ENCODE measurements around the gene DLG4. TPM values are rescaled to one million over a fixed set of nuclear protein-coding genes. Genes with fewer than 3 reads are reported as not detected.
"Not testable (repeated sequence)": the region's sequence is repeated elsewhere in the genome, so short reads cannot be mapped to it uniquely, and the experiment has no call there.

Gene DLG4
- total RNA-seq, 1 donor from 2014 or later = 11.3 TPM

GRCh38 chr17:7249830-7250229, 30.2 kb upstream of the DLG4 start:
- no peak for DNase-seq (ENCODE audit: low read depth, low spot score)

- DNase-seq (ENCODE audit: low read depth, low spot score) = no peak
These were observed 29.6 kb upstream of the DLG4 start for GRCh38 chr17:7249214-7249613.

GRCh38 chr17:7248796-7249195, 29.2 kb upstream of the DLG4 start:
- no peak for DNase-seq (ENCODE audit: low read depth, low spot score)

- DNase-seq (ENCODE audit: low read depth, low spot score) = no peak
These were observed 27.1 kb upstream of the DLG4 start for GRCh38 chr17:7246779-7247178.

- DNase-seq (ENCODE audit: low read depth, low spot score) = not testable (repeated sequence)
These were observed 24.2 kb upstream of the DLG4 start for GRCh38 chr17:7243838-7244237.

- no peak for DNase-seq (ENCODE audit: low read depth, low spot score)
These were observed 23.8 kb upstream of the DLG4 start for GRCh38 chr17:7243453-7243729.

- peak; percentile 85 for DNase-seq (ENCODE audit: low read depth, low spot score)
These were observed 23.2 kb upstream of the DLG4 start for GRCh38 chr17:7242717-7243452.

- peak; percentile 69 for DNase-seq (ENCODE audit: low read depth, low spot score)
These were observed 22.4 kb upstream of the DLG4 start, which contains the start of gene GABARAP for GRCh38 chr17:7241783-7242716. TSS of gene GABARAP (minus strand) at chr17:7242449. CDS start at chr17:7242330, 119 bp downstream.

GRCh38 chr17:7241090-7241733, 21.6 kb upstream of the DLG4 start:
- no peak for DNase-seq (ENCODE audit: low read depth, low spot score)

- DNase-seq (ENCODE audit: low read depth, low spot score) = no peak
These were observed 20.7 kb upstream of the DLG4 start for GRCh38 chr17:7240375-7240774.

- DNase-seq (ENCODE audit: low read depth, low spot score) = peak; percentile 99
These were observed 19.7 kb upstream of the DLG4 start, which contains the start of gene PHF23 for GRCh38 chr17:7239091-7240027. TSS of gene PHF23 (minus strand) at chr17:7239457. CDS start at chr17:7239279, 178 bp downstream.

- DNase-seq (ENCODE audit: low read depth, low spot score) = no peak
These were observed 18.9 kb upstream of the DLG4 start for GRCh38 chr17:7238420-7239090.

- DNase-seq (ENCODE audit: low read depth, low spot score) = no peak
These were observed 18.3 kb upstream of the DLG4 start for GRCh38 chr17:7237761-7238419.

GRCh38 chr17:7237266-7237760, 17.7 kb upstream of the DLG4 start:
- DNase-seq (ENCODE audit: low read depth, low spot score) = no peak

GRCh38 chr17:7236808-7237207, 17.2 kb upstream of the DLG4 start:
- DNase-seq (ENCODE audit: low read depth, low spot score) = no peak

- no peak for DNase-seq (ENCODE audit: low read depth, low spot score)
These were observed 16.3 kb upstream of the DLG4 start for GRCh38 chr17:7235693-7236665.

GRCh38 chr17:7234083-7234951, 14.7 kb upstream of the DLG4 start, which contains the start of gene DVL2:
TSS of gene DVL2 (minus strand) at chr17:7234517. CDS start at chr17:7234262, 255 bp downstream.
- DNase-seq (ENCODE audit: low read depth, low spot score) = peak; percentile 82
